ENCODE results near the gene ATP10A. TPM values are rescaled to one million over a fixed set of nuclear protein-coding genes. Genes with fewer than 3 reads are reported as not detected.
A peak's percentile ranks its signal among the peaks of the same experiment; 100 is the strongest.

Gene ATP10A
- polyA plus RNA-seq, 1 donor from 2014 or later, result not detected

GRCh38 chr15:25912035-25912434 lies 48.9 kb upstream of the ATP10A start:
- no peak overlapping the region for H3K4me2 ChIP-seq (ENCODE audit: low read length)
- no peaks in the 10 kb centered on the region for H3K9me2 ChIP-seq (ENCODE audit: insufficient read depth, low read length)
- H3K27me3 ChIP-seq (ENCODE audit: insufficient read depth, low read depth, low read length), result no peaks in the 10 kb centered on the region
- no peak for TF ChIP-seq TAF1 (IDR thresholded peaks at IDR 0.05; ENCODE audit: low read depth)
- TF ChIP-seq RAD21 (conservative IDR thresholded peaks at IDR 0.05), result no peak
- TF ChIP-seq EZH2 (IDR thresholded peaks at IDR 0.05; ENCODE audit: borderline replicate concordance, insufficient read depth, low read length, poor library complexity, severe bottlenecking), result no peak
- no peak for TF ChIP-seq CTCF (IDR thresholded peaks at IDR 0.05; ENCODE audit: poor library complexity, severe bottlenecking)
- TF ChIP-seq EP300 (conservative IDR thresholded peaks at IDR 0.05; ENCODE audit: poor library complexity, severe bottlenecking), result no peak
- TF ChIP-seq MXI1 (conservative IDR thresholded peaks at IDR 0.05; ENCODE audit: poor library complexity, severe bottlenecking), result no peak
- no peaks in the 10 kb centered on the region for H3K9me3 ChIP-seq (ENCODE audit: low read length)
- H3K27ac ChIP-seq (ENCODE audit: low read length), result peak overlapping the region; percentile 2
- H2AFZ ChIP-seq (ENCODE audit: low read depth, low read length), result no peak overlapping the region
- H3F3A ChIP-seq (ENCODE audit: insufficient read depth, low read length, poor library complexity, severe bottlenecking), result no peaks in the 10 kb centered on the region
- H3K79me2 ChIP-seq (replicated peaks; ENCODE audit: insufficient read depth, low read length), result no peaks in the 10 kb centered on the region
- no peaks in the 10 kb centered on the region for H3K36me3 ChIP-seq (ENCODE audit: insufficient read depth, low read length)
- H4K20me1 ChIP-seq (ENCODE audit: insufficient read depth), result no peaks in the 10 kb centered on the region
- no peak overlapping the region for H3K4me3 ChIP-seq (ENCODE audit: low read length)
- no peak overlapping the region for H3K9ac ChIP-seq (ENCODE audit: low read length)

- Histone ChIP-seq H3K27ac (ENCODE audit: low read length) (no peak overlapping the region), H3K27me3 (ENCODE audit: insufficient read depth, low read depth, low read length) (no peaks in the 10 kb centered on the region), H3K9ac (ENCODE audit: low read length) (no peak overlapping the region), H3K9me2 (ENCODE audit: insufficient read depth, low read length) (no peaks in the 10 kb centered on the region), H2AFZ (ENCODE audit: low read depth, low read length) (no peak overlapping the region), H3F3A (ENCODE audit: insufficient read depth, low read length, poor library complexity, severe bottlenecking) (no peaks in the 10 kb centered on the region), H3K4me3 (ENCODE audit: low read length) (no peak overlapping the region), H3K36me3 (ENCODE audit: insufficient read depth, low read length) (no peaks in the 10 kb centered on the region), H4K20me1 (ENCODE audit: insufficient read depth) (no peaks in the 10 kb centered on the region), H3K9me3 (ENCODE audit: low read length) (no peaks in the 10 kb centered on the region), H3K79me2 (replicated peaks; ENCODE audit: insufficient read depth, low read length) (no peaks in the 10 kb centered on the region), H3K4me2 (ENCODE audit: low read length) (no peak overlapping the region)
- TF ChIP-seq MXI1 (conservative IDR thresholded peaks at IDR 0.05; ENCODE audit: poor library complexity, severe bottlenecking) (no peak), EP300 (conservative IDR thresholded peaks at IDR 0.05; ENCODE audit: poor library complexity, severe bottlenecking) (no peak)
Measured at GRCh38 chr15:25910832-25911231, 47.7 kb upstream of the ATP10A start.

- H3K4me3 ChIP-seq (ENCODE audit: low read length), result no peak overlapping the region
- no peaks in the 10 kb centered on the region for H3K9me3 ChIP-seq (ENCODE audit: low read length)
- H3K27me3 ChIP-seq (ENCODE audit: insufficient read depth, low read depth, low read length), result no peaks in the 10 kb centered on the region
- no peaks in the 10 kb centered on the region for H4K20me1 ChIP-seq (ENCODE audit: insufficient read depth)
- H2AFZ ChIP-seq (ENCODE audit: low read depth, low read length), result no peak overlapping the region
- no peaks in the 10 kb centered on the region for H3K79me2 ChIP-seq (replicated peaks; ENCODE audit: insufficient read depth, low read length)
- no peak for TF ChIP-seq REST (IDR thresholded peaks at IDR 0.05; ENCODE audit: borderline replicate concordance)
- no peak for TF ChIP-seq RAD21 (conservative IDR thresholded peaks at IDR 0.05)
- no peak for TF ChIP-seq POLR2AphosphoS5 (IDR thresholded peaks at IDR 0.05)
- no peak for TF ChIP-seq TAF1 (IDR thresholded peaks at IDR 0.05; ENCODE audit: low read depth)
- H3K36me3 ChIP-seq (ENCODE audit: insufficient read depth, low read length), result no peaks in the 10 kb centered on the region
- no peaks in the 10 kb centered on the region for H3K9me2 ChIP-seq (ENCODE audit: insufficient read depth, low read length)
- H3K27ac ChIP-seq (ENCODE audit: low read length), result no peak overlapping the region
- H3K9ac ChIP-seq (ENCODE audit: low read length), result no peak overlapping the region
- H3F3A ChIP-seq (ENCODE audit: insufficient read depth, low read length, poor library complexity, severe bottlenecking), result no peaks in the 10 kb centered on the region
- H3K4me2 ChIP-seq (ENCODE audit: low read length), result no peak overlapping the region
Measured at GRCh38 chr15:25909806-25910205, 46.7 kb upstream of the ATP10A start.

Data from neural cell (in vitro differentiated cells).